CD4-positive, alpha-beta T cell treated with Interleukin-21 for 1 hour (primary cell): Measurements from ENCODE around the gene GLG1.
"Not testable (repeated sequence)": the region's sequence is repeated elsewhere in the genome, so short reads cannot be mapped to it uniquely, and the experiment has no call there.

Source experiments
- DNase-seq: peaks from one replicate; pipeline ENCODE4 v3.0.0-alpha.2; 2020

The GLG1 gene

DNA sequence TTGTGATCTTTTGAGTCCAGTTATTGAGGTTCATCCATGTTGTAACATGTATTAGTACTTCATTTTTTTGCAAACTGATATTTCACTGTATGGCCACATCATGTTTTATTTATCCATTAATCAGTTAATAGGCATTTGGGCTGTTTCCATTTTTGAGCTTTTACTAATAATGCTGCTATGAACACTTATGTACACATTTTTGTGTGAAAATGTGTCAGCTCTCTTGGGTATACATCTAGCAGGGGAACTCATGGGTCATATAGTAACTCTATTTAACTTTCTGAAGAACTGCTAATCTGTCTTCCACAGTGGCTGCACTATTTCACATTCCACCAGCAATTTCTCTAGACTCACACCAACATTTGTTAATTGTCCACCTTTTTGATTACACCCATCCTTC lies 82.0 kb downstream of the GLG1 start:
- no peak for DNase-seq

DNA sequence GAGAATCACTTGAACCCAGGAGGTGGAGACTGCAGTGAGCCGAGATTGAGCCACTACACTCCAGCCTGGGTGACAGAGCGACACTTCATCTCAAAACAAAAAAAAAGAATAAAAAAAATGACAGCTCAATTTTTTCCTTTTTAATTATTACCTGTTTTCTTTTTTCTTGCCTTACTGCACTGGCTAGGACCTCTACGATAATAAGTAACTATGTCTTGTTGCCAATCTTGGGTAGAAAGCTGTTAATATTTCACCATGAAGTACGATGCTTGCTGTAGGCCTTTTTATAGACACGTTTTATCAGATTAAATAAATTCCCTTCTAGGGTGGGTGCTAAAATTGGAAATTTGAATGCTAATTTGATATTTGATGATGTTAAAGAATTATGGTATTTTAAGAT lies 82.8 kb downstream of the GLG1 start:
- DNase-seq, result no peak

DNA sequence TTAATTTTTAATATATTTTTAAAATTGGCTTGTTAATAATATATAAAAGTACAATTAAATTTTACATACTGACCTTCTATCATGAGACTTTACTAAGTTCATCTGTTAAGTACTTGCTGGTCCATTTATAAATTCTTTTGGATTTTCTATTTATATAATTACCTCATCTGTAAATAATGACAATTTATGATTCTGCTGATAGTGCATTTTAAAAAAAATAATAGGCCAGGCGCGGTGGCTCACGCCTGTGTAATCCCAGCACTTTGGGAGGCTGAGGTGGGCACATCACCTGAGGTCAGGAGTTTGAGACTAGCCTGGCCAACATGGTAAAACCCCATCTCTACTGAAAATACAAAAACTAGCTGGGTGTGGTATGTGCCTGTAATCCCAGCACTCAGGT lies 83.2 kb downstream of the GLG1 start:
- DNase-seq, result not testable (repeated sequence)

DNA sequence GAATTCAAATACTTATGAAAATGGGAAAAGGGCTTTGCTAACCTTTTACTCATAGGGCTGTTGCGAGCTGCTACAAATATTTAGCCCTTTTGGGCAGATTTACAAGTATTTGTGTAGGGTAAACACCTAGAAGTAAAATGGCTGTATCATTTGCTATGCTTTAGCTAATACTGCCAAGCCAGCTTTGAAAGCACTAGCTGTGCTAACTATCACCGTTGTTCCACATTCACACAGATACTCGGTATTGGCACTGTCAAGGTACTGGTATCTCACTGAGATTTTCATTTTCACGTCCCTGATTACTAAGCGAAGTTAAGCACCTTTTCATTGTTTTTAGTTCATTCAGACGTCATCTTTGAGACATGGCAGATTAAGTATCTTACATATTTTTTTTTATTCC lies 84.8 kb downstream of the GLG1 start:
- no peak for DNase-seq

GRCh38 chr16:74521691-74522090 lies 85.2 kb downstream of the GLG1 start:
- no peak for DNase-seq

- not testable (repeated sequence) for DNase-seq
Observed at GRCh38 chr16:74518934-74519333, 88.0 kb downstream of the GLG1 start.

- DNase-seq, result no peak
Observed at GRCh38 chr16:74511961-74512360, 95.0 kb downstream of the GLG1 start.

- no peak for DNase-seq
Observed at GRCh38 chr16:74505011-74505410, 101.9 kb downstream of the GLG1 start.

- DNase-seq, result no peak
Observed at GRCh38 chr16:74503412-74503811, 103.5 kb downstream of the GLG1 start.

DNA sequence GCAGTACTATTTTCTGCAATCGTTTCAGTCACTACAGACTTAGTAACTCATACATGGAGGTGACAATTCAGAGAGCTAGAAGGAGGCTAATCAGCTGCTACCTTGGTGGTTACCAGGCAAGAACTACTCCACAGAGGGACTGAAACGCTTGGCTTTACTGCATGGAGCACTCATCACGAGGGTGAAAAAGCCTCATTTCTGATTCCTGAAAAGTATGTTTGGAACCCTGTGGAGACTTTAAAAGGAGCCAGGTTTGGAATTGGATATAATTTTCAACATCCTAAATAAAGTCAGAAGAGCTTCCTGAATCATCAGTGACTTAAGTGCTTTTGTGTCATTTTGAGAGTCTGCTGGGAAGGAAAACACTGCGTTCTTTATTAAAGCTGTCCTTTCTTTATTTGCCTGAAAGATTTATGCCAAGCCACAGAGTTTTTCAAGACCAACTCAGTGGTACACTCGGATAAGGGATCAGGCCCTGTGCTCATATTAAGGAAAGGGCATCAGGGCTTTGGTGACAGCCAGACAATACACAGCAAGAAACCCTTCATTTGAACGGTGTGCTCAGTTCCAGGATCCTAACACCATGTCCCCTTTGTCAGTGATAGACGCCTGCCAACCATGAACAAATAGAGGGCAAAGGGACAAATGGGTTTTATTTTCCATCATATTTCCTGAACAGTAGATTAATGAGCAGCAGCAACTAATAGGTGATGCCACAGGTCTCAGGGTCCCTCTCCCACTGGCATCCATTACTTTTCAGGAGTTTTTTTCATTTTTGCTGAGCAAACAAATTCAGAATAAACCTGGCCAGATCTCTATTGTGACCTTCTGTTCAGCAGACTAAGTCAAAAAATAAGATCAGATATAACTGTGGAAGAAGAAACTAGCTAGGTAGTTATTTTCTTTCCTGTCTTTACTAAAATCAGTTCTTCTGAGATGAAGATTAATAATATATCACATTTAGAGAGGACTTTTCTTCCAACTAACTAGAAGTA lies 105.1 kb downstream of the GLG1 start:
- DNase-seq, result no peak

- DNase-seq, result no peak
Observed at GRCh38 chr16:74500907-74501306, 106.0 kb downstream of the GLG1 start.

- no peak for DNase-seq
Observed at GRCh38 chr16:74499114-74499513, 107.8 kb downstream of the GLG1 start.

DNA sequence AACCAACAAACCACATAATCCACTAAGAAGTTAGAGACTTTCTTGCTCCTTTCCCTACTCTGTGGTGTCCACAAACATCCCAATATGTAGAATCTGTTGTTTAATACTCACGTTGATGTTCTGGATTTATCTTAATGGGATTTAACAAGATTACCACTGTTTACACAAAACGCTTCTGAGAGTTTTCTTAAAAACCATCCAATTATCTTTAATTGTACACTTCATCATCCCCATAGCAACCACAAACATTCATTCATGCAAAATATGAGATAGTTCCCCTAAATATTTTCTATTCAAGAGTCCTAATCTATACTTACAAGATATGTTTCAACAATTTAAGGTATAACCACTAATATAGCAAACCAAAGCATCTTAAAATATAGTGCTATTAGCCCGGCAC lies 109.2 kb downstream of the GLG1 start:
- DNase-seq, result no peak

DNA sequence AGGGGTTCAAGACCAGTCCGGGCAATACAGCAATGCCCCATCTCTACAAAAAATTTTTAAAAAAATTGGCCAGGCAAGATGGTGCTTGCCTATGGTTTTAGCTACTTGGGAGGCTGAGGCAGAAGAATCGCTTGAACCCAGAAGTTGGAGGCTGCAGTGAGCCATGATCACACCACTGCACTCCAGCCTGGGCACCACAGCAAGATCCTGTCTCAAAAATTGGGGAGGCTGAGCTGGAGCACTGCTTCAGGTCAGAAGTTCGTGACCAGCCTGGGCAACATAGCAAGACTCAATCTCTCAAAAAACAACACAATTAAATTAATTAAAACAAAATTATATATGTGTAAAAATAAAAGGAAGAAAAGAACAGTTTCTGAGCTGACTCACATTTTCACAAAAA lies 110.9 kb downstream of the GLG1 start:
- DNase-seq, result no peak

DNA sequence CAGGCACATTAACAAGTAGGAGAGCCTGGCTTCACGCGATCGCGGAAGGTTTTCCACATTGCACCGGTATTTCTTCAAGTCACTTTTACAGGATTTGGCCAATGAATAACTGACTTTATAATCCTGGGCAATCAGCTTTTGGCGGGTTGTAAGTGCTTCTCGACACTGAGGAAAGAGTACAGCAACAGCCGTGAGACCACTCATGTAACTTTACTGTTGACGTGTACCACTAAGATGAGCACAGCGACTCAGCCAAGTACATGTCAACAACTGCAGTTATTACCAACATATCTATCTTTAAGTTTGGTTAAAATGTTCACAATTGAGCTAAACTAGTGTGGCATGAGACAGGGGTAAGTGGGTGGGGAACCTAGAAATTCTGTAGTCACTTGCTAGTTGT lies 113.9 kb downstream of the GLG1 start:
- no peak for DNase-seq

GRCh38 chr16:74487634-74488495 lies 119.0 kb downstream of the GLG1 start:
- no peak for DNase-seq

DNA sequence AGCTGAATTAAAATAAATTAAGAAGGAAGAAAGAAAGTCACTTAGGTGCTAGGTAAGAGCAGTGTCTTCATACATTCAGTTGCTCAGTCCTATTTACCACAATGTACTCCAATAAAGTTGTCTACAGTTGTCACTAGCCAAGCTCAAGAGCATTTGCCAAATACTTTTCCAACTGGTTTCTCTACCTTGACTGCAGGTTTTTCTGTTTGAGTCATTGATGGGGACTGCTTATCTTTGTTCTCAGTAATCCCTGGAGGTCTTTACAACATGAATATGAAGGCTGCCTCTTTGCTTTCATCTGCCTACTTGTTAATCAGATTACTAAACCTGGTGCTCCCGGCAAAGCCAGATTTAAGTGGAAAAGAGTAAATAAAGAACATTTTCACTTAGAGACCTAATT lies 121.0 kb downstream of the GLG1 start:
- no peak for DNase-seq

GRCh38 chr16:74480150-74481029 lies 126.5 kb downstream of the GLG1 start:
- no peak for DNase-seq

DNA sequence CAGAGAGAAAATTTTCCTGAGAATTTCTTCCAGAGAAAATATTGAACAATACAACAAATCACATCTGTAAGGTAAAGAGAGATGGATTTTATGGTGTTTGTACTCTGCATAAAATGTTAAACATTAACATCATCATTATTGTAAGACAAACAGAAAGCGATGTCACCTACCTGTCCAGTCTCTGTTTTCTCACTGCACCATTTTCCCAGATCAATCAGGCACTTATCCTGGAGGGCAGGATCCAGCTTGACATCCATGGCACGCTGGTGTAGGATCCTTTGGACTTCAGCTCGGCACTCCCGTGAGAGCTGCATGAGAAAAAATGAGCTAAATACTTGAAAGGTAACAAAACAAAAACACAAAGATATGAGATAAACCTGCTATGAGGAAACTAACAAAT lies 129.7 kb downstream of the GLG1 start:
- DNase-seq, result no peak

DNA sequence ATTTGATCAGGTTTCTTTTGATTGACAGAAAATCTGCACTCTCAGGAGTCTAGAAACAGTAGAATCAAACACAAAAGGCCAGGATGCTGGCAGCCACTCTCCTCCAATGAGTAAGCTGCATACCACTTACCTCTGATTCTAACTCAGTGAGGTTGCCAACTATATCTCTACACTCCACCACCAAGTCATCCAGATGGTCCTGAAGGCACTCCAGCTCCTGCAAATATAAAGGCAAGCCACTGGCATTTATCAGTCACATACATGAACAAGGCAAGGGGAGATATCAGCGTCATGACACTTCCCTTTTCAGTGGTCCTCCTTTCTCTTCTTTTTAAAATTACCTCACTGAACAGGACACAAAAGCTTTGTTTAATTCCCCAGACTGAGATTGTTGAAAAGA lies 132.5 kb downstream of the GLG1 start:
- no peak for DNase-seq

DNA sequence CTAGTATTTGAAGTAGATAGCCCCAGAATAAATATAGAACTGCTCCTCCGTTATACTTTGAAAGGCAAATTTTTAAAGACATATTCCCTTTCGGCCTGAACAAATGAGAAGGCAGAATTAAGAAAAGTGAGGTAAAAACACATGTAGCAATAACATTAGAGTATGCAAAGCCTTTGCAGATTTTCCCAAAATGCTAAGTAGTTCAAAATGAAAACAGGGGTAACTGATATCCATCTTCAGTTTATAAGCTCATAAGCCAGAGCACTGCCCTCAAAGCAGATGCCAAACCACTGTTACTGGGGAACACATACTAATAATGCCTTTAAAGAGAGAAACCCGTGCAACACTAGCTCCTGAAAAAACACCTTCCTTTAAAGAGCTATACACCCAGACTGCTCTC lies 134.4 kb downstream of the GLG1 start:
- DNase-seq, result no peak

DNA sequence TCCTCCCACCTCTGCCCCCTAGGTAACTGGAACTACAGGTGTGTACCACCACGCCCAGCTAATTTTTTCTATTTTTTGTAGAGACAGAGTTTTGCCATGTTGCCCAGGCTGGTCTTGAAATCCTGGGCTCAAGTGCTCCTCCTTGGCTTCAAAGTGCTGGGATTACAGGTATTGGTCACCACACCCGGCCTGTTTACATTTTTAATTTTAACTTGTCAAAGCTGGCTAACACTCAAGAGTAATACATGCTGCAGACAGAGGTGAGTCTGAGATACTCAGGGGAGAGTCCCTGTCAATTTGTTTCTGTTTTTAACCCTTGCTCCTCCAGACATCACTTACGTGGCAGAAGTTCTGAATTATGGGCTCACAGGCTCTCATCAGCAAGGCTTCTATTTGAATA lies 134.9 kb downstream of the GLG1 start:
- no peak for DNase-seq

GRCh38 chr16:74469946-74470478 lies 136.9 kb downstream of the GLG1 start:
- no peak for DNase-seq
